Measurements from ENCODE around the gene TP63.

- TF ChIP-seq CTCF (IDR thresholded peaks at IDR 0.05; ENCODE audit: insufficient read depth, low read length), result no peak
- TF ChIP-seq REST (IDR thresholded peaks at IDR 0.05; ENCODE audit: insufficient replicate concordance, low read depth), result no peak
- no peak for TF ChIP-seq GABPA (IDR thresholded peaks at IDR 0.05; ENCODE audit: low read depth)
- TF ChIP-seq POLR2AphosphoS5 (IDR thresholded peaks at IDR 0.05; ENCODE audit: low read depth), result no peak
These were observed 49.5 kb downstream of the TP63 start for GRCh38 chr3:189680723-189681122.
